Measurements from ENCODE around the gene FBRS. TPM values are rescaled to one million over a fixed set of nuclear protein-coding genes. Genes with fewer than 3 reads are reported as not detected.

The FBRS gene
- total RNA-seq, 1 donor from 2014 or later, result 75.0 TPM

DNA sequence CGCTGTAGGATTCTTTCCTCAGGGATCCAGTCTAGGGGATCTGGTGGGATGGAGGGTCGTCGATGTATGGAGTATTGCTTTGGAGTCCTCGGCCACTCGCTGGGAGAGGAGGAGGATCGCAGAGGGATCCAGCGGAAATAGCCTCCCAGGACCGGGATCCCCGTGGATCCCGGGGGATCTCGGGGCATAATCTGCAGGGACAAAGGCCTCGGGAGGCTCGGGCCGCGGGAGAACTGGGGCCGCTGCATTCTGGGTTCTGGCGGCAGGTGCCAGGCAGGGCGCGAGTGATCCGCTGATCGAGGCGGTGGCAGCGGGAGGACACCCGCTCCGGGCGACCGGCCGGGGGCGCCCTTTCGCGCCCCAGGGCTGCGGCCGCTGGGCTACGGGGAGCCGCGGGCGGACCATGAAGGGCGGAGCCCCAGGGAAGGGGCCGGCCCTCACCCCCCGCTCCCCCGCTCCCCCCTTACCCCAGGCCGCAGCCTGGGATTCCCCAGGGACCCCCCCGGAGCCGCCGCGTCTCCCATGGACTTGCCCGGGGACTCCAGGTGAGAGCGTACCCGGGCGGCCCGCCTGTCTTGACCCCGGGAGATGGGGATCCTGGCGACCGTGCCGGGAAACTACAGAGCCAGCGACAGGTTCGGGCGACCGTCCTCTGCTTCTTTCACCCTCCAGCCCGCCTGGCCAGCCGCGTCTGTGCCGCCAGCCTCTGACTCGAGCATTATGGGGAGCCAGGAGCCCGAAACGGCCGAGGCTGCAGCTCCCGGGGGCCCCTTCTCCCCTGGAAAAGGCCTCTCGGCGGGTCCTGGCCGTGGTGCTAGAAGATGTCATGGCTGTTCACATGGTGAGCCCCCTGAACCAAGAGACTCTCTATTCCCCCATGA is 6.9 kb upstream of the FBRS start:
- DNase-seq (ENCODE audit: low read depth) (no peak), FAIRE-seq (no peak)
- Mint-ChIP-seq H3K4me1 (ENCODE audit: low read depth, unreplicated experiment) (peaks cover 8% of the 10 kb centered on the region), H3K27me3 (ENCODE audit: low read depth, unreplicated experiment) (peaks cover under 1% of the 10 kb centered on the region), H3K27ac (ENCODE audit: unreplicated experiment) (peak overlapping the region; percentile 89), H3K9me3 (ENCODE audit: unreplicated experiment) (no peaks in the 10 kb centered on the region), H3K36me3 (ENCODE audit: low read depth, unreplicated experiment) (peaks cover 7% of the 10 kb centered on the region), H3K4me3 (ENCODE audit: unreplicated experiment) (peak overlapping the region; percentile 95)
- H4K20me1 ChIP-seq (ENCODE audit: insufficient read depth, low read length), result peaks cover 11% of the 10 kb centered on the region
- peak overlapping the region; percentile 90 for H3K9ac ChIP-seq (ENCODE audit: low read length)
- TF ChIP-seq EZH2 (IDR thresholded peaks at IDR 0.05; ENCODE audit: insufficient read depth, low read length), result no peak
- no peak for TF ChIP-seq CTCF (IDR thresholded peaks at IDR 0.05; ENCODE audit: insufficient read depth, low read depth, low read length)
- peak overlapping the region; percentile 85 for H3K4me3 ChIP-seq (ENCODE audit: insufficient read depth, low read depth, low read length)
- H3K27me3 ChIP-seq (ENCODE audit: insufficient read depth, low read length), result no peaks in the 10 kb centered on the region
- peaks cover 11% of the 10 kb centered on the region for H3K36me3 ChIP-seq (ENCODE audit: insufficient read depth, low read length)
- peak overlapping the region; percentile 76 for H2AFZ ChIP-seq (ENCODE audit: low read depth, low read length)
- H3K27ac ChIP-seq (ENCODE audit: low read depth, low read length), result peak overlapping the region; percentile 75
- H3K4me1 ChIP-seq (ENCODE audit: insufficient read depth, low read length), result peaks cover 9% of the 10 kb centered on the region
- H3K9me3 ChIP-seq (ENCODE audit: insufficient read depth, low read depth, low read length), result no peaks in the 10 kb centered on the region
- H3K4me2 ChIP-seq (ENCODE audit: low read length), result peak overlapping the region; percentile 88
- H3K79me2 ChIP-seq (ENCODE audit: insufficient read depth, low read length), result peaks cover 22% of the 10 kb centered on the region

DNA sequence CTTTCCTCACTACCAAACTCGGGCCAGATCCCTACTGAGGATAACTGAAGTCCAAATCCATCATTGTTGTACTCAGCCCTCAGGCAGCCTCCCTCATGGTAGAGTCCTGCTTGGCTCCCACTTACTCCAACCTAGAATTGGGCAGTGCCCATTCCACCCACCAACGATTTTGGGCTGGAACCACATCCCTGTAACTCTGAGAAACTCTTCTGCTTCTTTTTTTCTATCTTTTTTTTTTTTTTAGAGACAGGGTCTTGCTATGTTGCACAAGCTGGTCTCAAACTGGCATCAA is 6.3 kb upstream of the FBRS start:
- Histone ChIP-seq H3K79me2 (ENCODE audit: insufficient read depth, low read length) (peaks cover 22% of the 10 kb centered on the region), H3K4me3 (ENCODE audit: insufficient read depth, low read depth, low read length) (peak overlapping the region; percentile 85), H2AFZ (ENCODE audit: low read depth, low read length) (peak overlapping the region; percentile 63), H3K36me3 (ENCODE audit: insufficient read depth, low read length) (peaks cover 16% of the 10 kb centered on the region), H3K27me3 (ENCODE audit: insufficient read depth, low read length) (no peaks in the 10 kb centered on the region), H3K9me3 (ENCODE audit: insufficient read depth, low read depth, low read length) (no peaks in the 10 kb centered on the region), H3K27ac (ENCODE audit: low read depth, low read length) (peak overlapping the region; percentile 45), H4K20me1 (ENCODE audit: insufficient read depth, low read length) (peaks cover 11% of the 10 kb centered on the region), H3K9ac (ENCODE audit: low read length) (peak overlapping the region; percentile 90), H3K4me1 (ENCODE audit: insufficient read depth, low read length) (peaks cover 9% of the 10 kb centered on the region), H3K4me2 (ENCODE audit: low read length) (peak overlapping the region; percentile 88)
- TF ChIP-seq CTCF (IDR thresholded peaks at IDR 0.05; ENCODE audit: insufficient read depth, low read depth, low read length) (no peak), EZH2 (IDR thresholded peaks at IDR 0.05; ENCODE audit: insufficient read depth, low read length) (no peak)
- DNase-seq (ENCODE audit: low read depth), result no peak
- Mint-ChIP-seq H3K27ac (ENCODE audit: unreplicated experiment) (peak overlapping the region; percentile 72), H3K9me3 (ENCODE audit: unreplicated experiment) (no peaks in the 10 kb centered on the region), H3K36me3 (ENCODE audit: low read depth, unreplicated experiment) (peaks cover 7% of the 10 kb centered on the region), H3K27me3 (ENCODE audit: low read depth, unreplicated experiment) (no peaks in the 10 kb centered on the region), H3K4me3 (ENCODE audit: unreplicated experiment) (peak overlapping the region; percentile 84), H3K4me1 (ENCODE audit: low read depth, unreplicated experiment) (peaks cover 10% of the 10 kb centered on the region)
- no peak for FAIRE-seq

- no peak for FAIRE-seq
These were observed 5.5 kb upstream of the FBRS start for GRCh38 chr16:30652718-30653117.

More at GRCh38 chr16:30652718-30653117, 5.5 kb upstream of the FBRS start:
- Histone ChIP-seq H3K27me3 (ENCODE audit: insufficient read depth, low read length) (no peaks in the 10 kb centered on the region), H3K9me3 (ENCODE audit: insufficient read depth, low read depth, low read length) (no peaks in the 10 kb centered on the region), H3K79me2 (ENCODE audit: insufficient read depth, low read length) (peaks cover 22% of the 10 kb centered on the region), H3K9ac (ENCODE audit: low read length) (no peak overlapping the region), H3K4me3 (ENCODE audit: insufficient read depth, low read depth, low read length) (no peak overlapping the region), H4K20me1 (ENCODE audit: insufficient read depth, low read length) (peaks cover 11% of the 10 kb centered on the region), H3K4me1 (ENCODE audit: insufficient read depth, low read length) (peaks cover 15% of the 10 kb centered on the region), H3K27ac (ENCODE audit: low read depth, low read length) (no peak overlapping the region), H2AFZ (ENCODE audit: low read depth, low read length) (no peak overlapping the region), H3K4me2 (ENCODE audit: low read length) (peak overlapping the region; percentile 88), H3K36me3 (ENCODE audit: insufficient read depth, low read length) (peaks cover 17% of the 10 kb centered on the region)
- TF ChIP-seq CTCF (IDR thresholded peaks at IDR 0.05; ENCODE audit: insufficient read depth, low read depth, low read length), result no peak
- no peak for TF ChIP-seq EZH2 (IDR thresholded peaks at IDR 0.05; ENCODE audit: insufficient read depth, low read length)
- no peak for DNase-seq (ENCODE audit: low read depth)
- H3K9me3 Mint-ChIP-seq (ENCODE audit: unreplicated experiment), result no peaks in the 10 kb centered on the region
- no peaks in the 10 kb centered on the region for H3K27me3 Mint-ChIP-seq (ENCODE audit: low read depth, unreplicated experiment)
- peak overlapping the region; percentile 84 for H3K4me3 Mint-ChIP-seq (ENCODE audit: unreplicated experiment)
- H3K4me1 Mint-ChIP-seq (ENCODE audit: low read depth, unreplicated experiment), result peaks cover 13% of the 10 kb centered on the region
- peak overlapping the region; percentile 53 for H3K27ac Mint-ChIP-seq (ENCODE audit: unreplicated experiment)
- peaks cover 7% of the 10 kb centered on the region for H3K36me3 Mint-ChIP-seq (ENCODE audit: low read depth, unreplicated experiment)

All from astrocyte (in vitro differentiated cells and primary cell).